ENCODE measurements around the gene LRTM2.

Gene LRTM2

DNA sequence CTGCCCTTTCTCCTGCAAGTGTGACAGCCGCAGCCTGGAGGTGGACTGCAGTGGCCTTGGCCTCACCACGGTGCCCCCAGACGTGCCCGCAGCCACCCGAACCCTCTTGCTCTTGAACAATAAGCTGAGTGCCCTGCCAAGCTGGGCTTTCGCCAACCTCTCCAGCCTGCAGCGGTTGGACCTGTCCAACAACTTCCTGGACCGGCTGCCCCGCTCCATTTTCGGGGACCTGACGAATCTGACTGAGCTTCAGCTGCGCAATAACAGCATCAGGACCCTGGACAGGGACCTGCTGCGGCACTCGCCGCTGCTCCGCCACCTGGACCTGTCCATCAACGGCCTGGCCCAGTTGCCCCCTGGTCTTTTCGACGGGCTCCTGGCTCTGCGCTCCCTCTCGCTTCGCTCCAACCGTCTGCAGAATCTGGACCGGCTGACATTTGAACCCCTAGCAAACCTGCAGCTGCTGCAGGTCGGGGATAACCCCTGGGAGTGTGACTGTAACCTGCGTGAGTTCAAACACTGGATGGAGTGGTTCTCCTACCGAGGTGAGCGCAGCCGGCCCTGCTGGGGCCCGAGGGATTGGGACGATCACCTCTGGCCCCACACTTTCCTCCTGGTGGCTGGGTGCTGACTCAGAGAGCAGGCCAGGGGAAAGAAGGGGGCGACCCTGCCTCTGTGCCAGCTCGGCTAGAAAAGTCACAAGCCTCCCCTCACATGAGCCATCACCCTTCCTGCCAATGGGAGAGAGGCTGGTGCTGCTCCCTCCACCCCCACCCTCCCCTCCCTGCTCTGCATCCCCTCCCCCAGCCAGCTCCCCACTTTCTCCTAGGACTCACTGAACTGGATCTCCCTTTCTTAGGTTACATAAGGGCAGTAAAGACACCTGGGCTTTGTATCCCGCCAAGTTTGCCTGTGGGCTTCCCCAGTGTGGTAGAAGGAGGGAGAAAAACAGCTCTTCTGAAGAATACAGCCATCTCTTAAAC lies 10.9 kb downstream of the LRTM2 start:
- DNase-seq: no peak

DNA sequence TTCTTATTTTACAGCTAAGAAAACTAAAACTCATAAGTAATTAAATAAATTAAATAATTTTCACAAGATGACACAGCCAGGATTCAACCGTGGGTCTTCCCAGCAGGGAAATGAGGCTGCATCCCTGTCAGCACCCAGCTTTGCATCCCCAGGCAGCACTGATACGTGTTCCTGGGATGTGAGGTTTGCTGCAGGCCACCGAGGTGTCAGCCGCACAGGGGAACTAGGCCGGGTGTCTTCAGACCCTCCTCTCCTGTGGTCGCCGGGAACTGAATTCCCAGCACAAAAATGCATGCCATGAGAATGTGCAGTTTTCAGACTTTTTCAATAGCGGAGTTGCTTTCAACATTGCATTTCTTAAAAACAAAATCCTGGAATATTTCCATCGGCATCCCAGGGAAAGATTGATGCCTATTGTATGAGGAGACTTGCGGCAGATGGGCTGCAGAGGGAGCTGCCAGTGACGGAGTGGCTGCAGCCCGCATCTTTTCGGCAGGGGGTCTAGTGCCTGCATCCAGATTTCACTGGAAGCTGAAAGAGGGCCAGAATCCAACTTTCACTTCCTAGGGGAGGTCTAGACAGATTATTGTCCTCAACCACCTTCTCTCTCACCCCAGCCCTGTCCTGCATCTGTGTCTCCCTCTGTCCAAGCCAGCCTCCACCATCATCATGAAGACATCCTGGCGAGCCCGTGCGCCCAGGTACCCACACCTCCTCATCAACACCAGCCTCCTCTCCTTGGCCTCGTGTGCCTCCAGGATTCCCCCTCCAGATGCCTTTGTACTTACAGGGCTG lies 12.6 kb downstream of the LRTM2 start:
- no peak for DNase-seq

DNA sequence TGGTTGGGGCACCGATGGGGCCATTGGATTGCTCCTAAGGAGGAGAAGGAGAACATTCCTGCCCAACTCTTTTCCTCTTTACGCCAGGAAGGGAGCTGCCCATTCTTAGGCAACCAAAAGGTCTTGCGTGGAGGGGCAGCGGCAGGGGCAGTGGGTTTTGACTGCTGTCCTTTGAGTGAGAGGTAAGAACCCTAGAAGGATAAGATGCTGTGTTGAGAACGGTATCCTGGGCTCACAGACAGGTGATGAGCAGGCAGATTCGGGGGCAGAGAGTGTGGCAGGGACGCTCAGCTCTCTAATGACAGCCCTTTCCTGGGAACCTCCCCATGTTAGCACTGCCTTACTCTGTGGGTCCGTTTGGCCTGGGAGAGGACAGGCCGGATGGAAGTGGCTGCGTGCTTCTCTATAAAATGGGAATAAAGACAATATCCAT lies 13.2 kb downstream of the LRTM2 start:
- DNase-seq: no peak

DNA sequence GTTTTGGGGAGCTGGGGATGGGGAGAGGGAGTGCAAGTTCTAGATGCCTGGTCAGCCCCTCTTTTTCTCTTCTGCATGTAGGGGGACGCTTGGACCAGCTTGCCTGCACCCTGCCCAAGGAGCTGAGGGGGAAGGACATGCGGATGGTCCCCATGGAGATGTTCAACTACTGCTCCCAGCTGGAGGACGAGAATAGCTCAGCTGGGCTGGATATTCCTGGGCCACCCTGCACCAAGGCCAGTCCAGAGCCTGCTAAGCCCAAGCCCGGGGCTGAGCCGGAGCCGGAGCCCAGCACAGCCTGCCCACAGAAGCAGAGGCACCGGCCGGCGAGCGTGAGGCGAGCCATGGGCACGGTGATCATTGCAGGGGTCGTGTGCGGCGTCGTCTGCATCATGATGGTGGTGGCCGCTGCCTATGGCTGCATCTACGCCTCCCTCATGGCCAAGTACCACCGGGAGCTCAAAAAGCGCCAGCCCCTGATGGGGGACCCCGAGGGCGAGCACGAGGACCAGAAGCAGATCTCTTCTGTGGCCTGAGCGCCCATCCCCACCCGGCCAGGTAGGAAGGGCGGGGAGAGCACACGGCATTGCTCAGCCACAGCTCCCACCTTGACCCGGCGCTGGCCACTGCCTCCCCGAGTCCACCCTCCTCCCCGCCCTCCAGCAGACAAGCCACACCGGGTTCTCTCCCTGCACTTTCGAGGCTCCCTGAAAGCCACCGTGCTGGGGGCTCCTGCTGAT lies 14.0 kb downstream of the LRTM2 start:
- no peak for DNase-seq

DNA sequence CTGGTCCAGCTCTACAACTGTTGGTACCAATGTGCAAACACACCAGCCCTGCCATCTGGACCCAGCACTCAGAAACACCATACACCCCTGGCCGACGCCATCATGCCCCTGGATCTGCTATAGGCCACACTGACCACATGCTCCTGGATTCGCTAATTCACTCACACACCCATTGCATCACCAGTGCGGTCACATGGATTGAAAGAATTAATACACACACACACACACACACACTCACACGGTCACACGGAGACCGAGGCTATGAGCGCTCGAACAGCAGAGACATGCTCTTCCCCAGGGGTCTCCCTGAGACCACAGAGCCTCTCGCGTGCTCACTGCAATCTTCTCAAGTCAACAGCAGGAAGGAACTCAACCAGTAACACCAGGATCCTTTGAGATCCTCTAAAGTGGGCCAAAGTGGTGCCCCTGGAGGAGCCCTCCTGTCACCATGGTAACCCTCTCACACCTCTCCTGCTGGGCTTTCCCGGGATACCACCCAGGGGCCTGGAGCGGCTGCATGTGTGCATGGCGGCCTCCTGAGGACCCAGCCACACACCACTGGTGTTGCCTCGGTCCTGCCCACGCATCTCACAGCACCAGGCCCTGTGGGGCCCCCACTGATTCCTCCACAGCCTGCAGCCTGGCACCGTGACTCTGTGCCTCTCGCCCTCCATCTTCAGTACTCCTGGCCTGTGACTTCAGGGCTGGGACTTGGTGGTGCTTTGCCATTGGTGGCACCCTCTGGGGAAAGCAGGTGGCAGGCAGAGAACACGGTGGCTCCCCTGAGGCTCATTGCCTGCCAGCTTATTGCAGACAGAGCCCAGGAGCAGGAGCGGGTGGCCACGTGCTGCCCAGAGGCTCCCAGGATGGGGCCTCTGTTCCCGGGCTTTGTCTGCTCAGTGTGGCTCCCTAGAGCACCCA lies 15.1 kb downstream of the LRTM2 start:
- DNase-seq: no peak

DNA sequence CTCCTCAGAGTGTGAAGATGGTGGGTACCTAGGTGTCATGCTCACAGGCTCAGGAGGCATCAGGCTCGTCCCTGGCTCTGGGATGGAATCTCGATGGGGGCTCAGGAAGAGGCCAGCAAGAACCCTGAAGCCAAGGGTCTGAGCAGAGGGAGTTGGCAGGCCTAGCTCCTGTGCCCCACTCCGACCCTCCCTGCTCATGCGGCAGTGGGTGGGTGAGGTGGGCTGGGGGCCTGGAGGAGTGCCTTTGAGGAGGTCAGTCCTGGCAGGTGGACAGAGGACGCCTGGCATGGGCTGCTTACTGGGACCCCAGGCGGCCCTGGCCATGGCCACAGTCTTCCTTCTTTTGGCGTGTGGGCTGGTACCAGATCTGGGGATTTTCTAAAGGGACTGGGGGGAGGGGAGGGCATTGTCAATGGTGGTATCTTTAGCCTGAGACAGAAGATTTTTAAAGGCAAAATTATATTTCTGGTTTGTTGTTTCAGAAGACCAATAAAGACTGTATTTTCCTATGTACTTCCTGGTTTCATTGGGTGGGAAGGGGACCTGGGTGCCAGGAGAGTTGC lies 16.0 kb downstream of the LRTM2 start:
- DNase-seq: no peak

DNA sequence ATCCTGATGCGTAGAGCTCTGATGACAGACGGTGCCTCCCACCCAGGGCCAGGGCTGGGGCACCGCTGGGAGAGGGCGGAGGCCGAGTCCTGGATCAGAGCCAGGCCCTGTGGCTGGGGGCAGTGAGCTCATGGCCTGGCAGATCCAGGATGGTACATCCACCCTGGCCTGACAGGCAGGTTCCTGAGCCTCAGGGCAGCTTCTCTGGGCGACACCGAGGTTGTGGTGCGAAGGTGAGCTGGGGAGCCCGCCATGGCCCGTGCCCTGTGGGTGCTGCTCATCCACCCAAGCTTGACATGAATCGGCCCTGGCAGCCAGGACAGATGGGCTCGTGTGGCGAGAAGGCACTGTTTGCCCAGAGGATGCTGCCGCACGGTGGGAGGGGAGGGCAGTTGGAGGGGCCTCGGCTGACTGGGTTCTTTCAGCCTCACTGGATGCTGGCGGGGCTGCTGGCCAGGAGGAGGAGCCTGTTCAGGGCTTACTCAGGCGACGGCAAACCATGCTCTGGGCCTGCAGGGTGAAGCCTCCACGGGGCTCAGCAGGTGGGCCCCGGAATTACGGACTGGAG lies 16.6 kb downstream of the LRTM2 start:
- DNase-seq: no peak

DNA sequence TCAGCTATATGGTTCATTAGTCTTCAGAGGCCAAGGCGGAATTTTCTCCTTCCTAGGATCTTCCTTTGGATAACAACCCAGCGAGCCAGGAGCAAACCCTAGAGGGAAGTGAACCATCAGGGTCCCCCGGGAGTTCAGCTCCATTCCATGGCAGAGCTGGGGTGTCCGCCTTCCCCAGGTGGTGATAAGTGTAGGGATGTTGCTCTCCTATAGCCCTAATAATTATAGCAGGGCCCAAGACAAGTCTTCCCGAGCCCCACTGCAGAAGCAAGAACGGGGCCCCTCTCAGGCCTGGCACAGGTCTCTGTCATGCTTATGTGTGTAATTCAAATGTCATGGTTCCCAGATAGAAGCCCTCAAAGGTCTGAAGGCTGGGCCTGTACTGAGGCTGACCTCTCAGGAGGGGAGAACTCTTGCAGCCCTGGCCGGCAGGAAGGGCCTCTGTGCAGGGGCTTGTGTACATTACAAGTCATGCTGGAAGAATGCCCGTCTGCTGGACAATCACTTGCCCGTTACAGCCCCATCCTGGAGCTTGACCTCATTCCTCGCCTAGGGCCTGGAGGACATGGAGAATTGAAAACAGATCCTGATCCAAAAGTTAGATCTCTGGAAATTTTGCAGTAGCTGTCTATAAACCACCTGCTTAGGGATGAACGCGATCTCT lies 17.3 kb downstream of the LRTM2 start:
- no peak for DNase-seq

DNA sequence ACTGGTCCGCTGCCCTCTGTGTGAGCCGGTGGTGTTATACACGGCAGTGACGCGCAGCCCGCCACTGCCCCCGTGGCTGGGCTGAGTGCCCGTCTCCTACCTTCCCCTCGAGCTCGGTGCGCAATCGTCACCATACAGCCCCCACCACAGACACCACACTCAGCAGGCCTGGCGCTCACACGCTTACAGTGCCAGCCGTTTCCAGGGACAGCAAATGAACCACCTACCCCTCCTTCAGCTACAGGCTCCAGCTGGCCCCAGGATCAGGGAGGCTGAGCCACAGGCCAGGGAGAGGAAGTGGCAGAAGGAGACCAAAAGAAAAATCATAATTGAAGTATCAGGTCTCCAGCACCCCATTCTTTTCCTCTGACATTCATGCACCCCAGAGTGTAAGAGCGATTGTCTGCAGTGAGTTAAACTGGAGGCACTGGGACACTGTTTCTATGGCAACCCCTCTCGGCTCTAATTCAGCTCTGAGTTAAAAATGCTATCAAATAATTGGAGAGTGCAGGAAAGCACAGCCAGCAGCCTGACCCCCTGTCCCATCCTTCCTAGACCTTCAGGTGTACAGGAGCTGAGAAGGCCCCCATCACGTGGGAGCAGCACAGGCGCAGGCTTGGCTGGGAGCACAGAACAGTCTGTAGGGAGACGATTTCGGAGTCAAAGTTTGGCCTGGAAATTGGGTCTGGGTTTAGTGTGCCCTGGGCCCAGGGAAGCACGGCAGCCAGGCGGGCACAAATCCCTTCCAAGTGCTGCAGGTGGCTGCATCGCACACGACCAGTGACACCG lies 18.0 kb downstream of the LRTM2 start:
- no peak for DNase-seq

DNA sequence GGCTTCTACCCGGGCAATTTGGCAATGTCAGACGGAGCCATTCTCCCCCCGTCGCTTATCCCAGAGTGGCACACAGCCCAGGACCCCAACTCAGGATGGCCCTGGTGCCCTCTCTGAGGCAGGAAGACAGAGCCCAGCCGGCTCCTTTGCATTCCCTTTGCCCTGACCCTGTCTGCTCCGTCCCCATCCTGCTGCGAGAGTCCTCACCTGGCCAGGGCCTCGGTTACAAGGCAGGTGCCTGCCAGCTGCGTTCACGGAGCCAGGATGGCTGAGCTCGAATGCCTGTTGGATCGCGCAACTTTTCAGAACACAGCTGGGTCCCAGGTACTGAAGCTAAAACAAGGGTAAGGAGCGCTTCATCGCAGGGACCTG lies 18.6 kb downstream of the LRTM2 start:
- DNase-seq: no peak

DNA sequence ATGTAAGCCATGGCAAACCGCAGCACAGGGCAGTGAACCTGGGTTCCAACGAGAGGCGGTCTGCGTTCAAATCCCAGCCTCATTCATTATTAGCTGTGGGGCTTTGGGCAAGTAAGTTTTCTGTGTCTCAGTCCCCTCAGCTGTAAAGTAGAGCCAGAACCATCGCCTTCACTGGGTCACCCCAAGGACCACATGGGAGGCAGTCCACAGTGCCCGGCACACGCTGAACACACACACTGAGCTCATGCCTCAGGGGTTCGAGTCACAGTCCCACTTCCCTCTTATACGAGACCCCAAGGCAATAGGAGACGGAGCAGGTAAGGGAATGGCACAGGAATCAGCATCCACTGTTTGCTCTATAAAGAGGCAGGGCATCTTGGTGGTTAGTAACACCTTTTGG lies 19.1 kb downstream of the LRTM2 start:
- no peak for DNase-seq

DNA sequence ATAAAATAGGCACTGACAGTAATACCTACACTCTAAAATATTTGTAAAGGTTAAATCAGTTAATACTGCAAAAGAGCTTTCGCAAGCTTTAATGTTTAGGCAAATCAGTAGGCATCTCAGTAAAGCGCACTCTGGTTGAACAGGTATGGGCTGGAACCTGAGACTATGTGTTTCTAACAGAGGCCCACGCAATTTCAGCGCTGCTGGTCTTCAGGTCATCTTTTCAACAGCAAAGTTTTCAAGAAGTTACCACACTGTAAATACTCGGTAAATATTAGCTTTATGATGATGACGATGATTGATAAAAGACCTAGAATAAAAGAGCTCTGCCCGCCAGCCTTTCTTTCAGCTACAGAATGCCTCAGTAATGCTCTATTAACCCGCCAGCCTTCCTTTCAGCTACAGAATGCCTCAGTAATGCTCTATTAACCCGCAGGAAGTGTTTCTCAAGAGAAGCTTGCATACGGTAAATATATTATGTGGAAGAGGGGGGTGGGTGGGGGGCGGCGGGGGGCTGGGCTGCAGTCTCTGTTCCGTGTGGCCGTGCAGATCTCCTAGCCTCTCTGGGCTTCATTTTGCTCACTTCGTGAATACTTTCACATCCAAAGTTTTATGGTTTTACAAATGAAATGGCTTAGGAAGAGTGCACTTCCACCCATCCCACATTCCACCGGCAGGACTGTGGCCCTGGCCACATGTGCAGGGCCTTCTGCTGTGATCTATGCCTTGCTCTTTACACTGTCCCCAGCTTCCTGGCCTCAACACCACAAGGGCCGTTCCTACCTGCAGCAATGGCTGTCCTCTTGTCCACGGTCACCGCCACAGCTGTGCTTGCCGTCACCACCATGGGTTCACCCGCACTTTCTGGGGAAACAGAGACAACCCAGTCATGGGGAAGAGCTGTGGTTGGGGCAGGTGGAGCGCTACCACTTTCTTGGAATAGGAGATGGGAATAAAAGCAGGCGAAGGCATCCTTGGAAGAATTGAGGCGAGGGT lies 19.9 kb downstream of the LRTM2 start:
- no peak for DNase-seq

DNA sequence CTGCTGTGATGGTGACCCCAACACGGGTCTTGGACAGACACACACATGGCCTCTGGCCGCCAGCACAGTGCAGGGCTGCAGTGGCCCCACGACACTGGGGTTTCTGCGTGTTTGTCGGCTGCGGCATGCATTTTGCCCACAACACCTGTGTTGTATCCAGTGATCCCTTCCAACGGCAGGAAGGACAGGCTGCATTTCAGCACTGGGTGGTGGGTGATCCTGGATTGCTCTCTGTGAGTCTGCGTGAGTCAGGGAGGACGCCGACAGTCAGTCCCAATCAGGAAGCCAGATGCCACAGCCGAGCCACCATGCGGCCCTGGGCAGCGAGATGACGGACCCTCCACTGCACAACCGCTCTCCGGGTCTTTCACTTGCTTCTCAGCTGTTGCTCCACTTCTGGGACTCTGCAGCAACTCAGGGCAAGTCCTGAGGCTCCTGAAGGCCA lies 20.6 kb downstream of the LRTM2 start:
- DNase-seq: no peak

DNA sequence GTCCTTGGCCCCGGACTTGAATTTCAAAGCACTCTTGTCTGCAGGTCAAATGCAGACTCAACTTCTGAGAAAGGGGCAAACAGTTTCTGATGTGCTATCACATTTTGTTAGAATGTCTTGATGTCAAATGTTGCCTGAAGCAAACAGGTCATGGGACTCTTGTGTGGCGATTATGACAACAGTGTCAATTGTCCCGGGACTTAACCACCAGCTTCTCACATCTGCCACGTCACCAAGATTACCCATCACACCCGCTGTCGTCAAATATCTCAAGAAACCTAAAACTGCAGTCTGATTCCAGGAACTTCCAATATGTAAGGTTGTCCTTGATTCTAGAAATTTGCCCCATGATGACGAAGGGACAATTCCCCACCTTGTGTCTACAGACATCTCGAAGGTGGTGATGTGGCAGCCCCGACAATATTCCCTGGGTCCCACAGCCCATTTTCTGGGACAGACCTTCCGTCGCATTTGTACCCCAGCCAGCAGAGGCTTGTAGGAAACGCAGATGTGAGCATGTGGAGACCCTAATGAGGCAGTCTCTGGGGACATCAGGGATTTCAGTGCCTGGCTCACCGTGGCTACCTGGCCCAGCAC lies 21.3 kb downstream of the LRTM2 start:
- no peak for DNase-seq

DNA sequence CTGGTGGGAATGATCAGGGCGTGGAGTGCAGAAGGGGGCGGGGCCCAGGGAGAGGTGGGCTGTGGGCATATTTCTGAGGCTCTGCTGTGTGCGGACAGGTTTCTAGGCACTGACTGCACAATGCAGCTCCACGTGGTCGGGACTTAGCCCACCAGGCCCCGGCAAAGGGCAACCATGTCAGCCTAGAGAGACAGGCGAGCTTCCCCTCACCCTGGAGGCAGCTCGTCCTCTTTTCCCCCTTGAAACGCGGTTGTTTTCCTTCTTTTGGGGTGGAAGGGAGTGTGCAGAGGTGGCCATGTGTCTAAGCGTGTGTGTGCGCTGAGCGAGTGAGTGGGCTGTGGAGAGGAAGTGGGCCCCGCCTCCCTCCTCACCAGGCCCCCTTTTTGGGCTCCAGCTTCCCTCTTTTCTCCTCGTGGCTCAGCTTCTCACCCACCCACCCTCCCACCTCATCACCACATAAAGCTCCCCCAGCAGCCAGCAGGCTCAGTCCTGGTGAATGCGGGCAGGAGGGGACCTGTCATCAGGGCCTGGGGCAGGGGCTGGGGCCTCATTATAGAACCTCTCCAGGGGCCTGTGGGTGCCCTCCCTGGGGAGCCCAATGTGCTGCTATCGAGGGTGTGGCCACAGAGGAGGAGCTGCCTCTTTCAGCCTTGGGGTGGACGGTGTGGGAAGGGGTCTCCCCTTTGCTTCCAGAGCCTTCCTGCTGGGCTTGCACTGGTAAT lies 22.0 kb downstream of the LRTM2 start:
- DNase-seq: peak in 1 of 2 donors; percentile 58

DNA sequence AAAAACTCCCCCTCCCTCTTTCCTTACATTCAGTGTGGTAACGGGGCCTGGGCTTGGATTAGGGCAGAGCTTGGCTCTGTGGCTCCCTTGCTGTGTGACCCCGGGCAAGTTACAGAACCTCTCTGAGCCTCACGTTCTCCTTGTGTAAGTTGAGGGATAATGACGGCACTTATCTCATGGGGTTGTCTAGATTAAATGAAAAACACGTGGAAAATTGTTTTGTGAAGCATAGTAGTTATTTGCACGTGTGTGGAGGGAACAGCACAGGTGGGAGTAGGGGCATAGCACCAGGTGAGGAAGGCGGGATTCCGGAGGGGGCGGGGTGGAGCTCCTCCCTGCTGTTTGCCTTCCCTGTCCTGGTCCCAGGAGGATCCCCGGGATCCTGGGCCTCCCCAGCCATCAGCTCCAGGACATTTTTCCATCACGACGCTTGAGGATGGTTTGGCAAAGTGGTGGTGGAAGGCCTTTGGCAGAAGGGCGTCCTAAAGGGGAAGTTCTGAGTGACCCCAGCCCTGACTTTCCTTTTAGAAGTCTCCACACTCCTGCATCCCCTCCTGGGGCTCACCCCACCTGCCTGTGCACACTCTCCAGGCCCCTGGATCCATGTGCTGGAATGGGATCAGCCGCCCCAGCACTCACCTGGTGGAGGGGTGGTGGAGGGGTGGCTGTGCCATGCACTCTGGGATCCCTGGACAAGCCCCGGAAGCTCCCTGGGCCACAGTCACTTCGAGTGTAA lies 22.7 kb downstream of the LRTM2 start:
- DNase-seq: no peak

DNA sequence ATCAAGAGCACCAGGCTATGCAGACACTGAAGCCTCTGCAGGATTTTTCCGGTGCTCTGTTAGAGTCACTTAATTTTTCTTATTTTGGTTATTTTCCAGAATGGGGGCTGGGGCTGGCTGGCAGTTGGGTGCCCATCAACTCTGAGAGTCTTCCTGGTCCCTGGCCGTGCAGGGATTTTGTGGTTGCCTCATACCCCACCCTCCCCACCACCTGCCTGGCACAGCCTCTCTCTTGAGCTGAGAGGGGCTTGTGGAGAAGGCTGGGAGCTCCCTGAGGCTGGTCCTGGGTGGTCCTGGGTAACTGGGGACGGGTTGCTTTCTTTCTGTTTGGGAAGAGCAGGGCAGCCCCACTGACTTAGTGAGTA lies 23.3 kb downstream of the LRTM2 start:
- no peak for DNase-seq

Data from bone marrow (tissue), 2 donors.